ENCODE measurements around the gene HDDC2.
A peak's percentile ranks its signal among the peaks of the same experiment; 100 is the strongest.

HDDC2 gene

DNA sequence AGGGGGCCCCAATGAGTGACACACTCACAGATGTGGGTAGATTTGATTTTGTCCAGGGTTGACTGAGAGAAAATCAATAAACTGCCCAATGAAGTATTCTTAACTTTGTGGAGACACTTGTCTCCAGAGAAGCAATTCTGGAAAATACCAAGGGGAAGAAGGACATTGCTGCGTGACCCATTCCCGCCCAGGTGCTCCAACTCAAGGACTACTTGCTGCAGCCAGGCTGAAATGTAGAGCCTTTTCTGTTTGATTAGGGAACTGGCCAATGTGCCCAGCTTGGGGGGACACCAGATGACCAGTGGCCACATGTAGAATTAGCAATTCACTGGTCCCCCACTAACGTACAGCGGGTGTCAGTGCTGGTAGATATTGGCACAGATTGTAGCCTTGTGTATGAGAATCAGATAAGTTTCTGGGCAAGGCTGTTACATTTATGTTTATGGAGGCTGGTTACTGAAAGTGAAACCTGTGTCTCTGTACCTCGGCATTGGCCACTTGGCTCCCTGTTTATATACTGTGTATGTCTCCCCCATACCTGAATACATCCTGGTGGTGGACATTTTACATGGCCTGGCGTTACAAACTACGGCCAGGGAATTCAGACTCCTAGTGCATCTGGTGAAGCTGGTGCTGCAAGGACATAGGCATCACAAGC, 32.3 kb downstream of the HDDC2 start:
- DNase-seq (ENCODE audit: low read depth), result no peak
- Histone ChIP-seq H3K4me3 (ENCODE audit: low read length) (no peak overlapping the region), H3K9me3 (ENCODE audit: control insufficient read depth, low read length) (no peaks in the 10 kb centered on the region), H3K4me1 (ENCODE audit: control insufficient read depth, insufficient read depth, low read length) (peaks cover 14% of the 10 kb centered on the region), H3K36me3 (ENCODE audit: control insufficient read depth, insufficient read depth, low read length, severe bottlenecking) (peaks cover 24% of the 10 kb centered on the region), H3K9ac (ENCODE audit: low read length) (no peak overlapping the region), H3K27me3 (replicated peaks; ENCODE audit: control insufficient read depth, insufficient read depth, low read length) (no peaks in the 10 kb centered on the region)

- H3K4me1 ChIP-seq (ENCODE audit: control insufficient read depth, insufficient read depth, low read length), result peaks cover 14% of the 10 kb centered on the region
- H3K4me3 ChIP-seq (ENCODE audit: low read length), result no peak overlapping the region
- H3K36me3 ChIP-seq (ENCODE audit: control insufficient read depth, insufficient read depth, low read length, severe bottlenecking), result peaks cover 17% of the 10 kb centered on the region
- DNase-seq (ENCODE audit: low read depth), result no peak
- no peak overlapping the region for H3K9ac ChIP-seq (ENCODE audit: low read length)
- H3K9me3 ChIP-seq (ENCODE audit: control insufficient read depth, low read length), result no peaks in the 10 kb centered on the region
- H3K27me3 ChIP-seq (replicated peaks; ENCODE audit: control insufficient read depth, insufficient read depth, low read length), result no peaks in the 10 kb centered on the region
Observed at GRCh38 chr6:125268765-125269164, 33.0 kb downstream of the HDDC2 start.

GRCh38 chr6:125267806-125268523, 33.8 kb downstream of the HDDC2 start:
- no peaks in the 10 kb centered on the region for H3K9me3 ChIP-seq (ENCODE audit: control insufficient read depth, low read length)
- H3K9ac ChIP-seq (ENCODE audit: low read length), result no peak overlapping the region
- no peak for DNase-seq (ENCODE audit: low read depth)
- no peaks in the 10 kb centered on the region for H3K27me3 ChIP-seq (replicated peaks; ENCODE audit: control insufficient read depth, insufficient read depth, low read length)
- peaks cover 14% of the 10 kb centered on the region for H3K4me1 ChIP-seq (ENCODE audit: control insufficient read depth, insufficient read depth, low read length)
- peaks cover 10% of the 10 kb centered on the region for H3K36me3 ChIP-seq (ENCODE audit: control insufficient read depth, insufficient read depth, low read length, severe bottlenecking)
- no peak overlapping the region for H3K4me3 ChIP-seq (ENCODE audit: low read length)

GRCh38 chr6:125264476-125264875, 37.3 kb downstream of the HDDC2 start:
- no peaks in the 10 kb centered on the region for H3K27me3 ChIP-seq (replicated peaks; ENCODE audit: control insufficient read depth, insufficient read depth, low read length)
- no peak overlapping the region for H3K9ac ChIP-seq (ENCODE audit: low read length)
- no peaks in the 10 kb centered on the region for H3K36me3 ChIP-seq (ENCODE audit: control insufficient read depth, insufficient read depth, low read length, severe bottlenecking)
- H3K4me3 ChIP-seq (ENCODE audit: low read length), result no peak overlapping the region
- peaks cover 12% of the 10 kb centered on the region for H3K4me1 ChIP-seq (ENCODE audit: control insufficient read depth, insufficient read depth, low read length)
- H3K9me3 ChIP-seq (ENCODE audit: control insufficient read depth, low read length), result no peaks in the 10 kb centered on the region
- DNase-seq (ENCODE audit: low read depth), result no peak

GRCh38 chr6:125262016-125263013, 39.5 kb downstream of the HDDC2 start:
- DNase-seq (ENCODE audit: low read depth), result peak; percentile 69
- Histone ChIP-seq H3K9me3 (ENCODE audit: control insufficient read depth, low read length) (no peaks in the 10 kb centered on the region), H3K4me3 (ENCODE audit: low read length) (peak overlapping the region; percentile 50), H3K36me3 (ENCODE audit: control insufficient read depth, insufficient read depth, low read length, severe bottlenecking) (no peaks in the 10 kb centered on the region), H3K27me3 (replicated peaks; ENCODE audit: control insufficient read depth, insufficient read depth, low read length) (no peaks in the 10 kb centered on the region), H3K9ac (ENCODE audit: low read length) (peak overlapping the region; percentile 30), H3K4me1 (ENCODE audit: control insufficient read depth, insufficient read depth, low read length) (peaks cover 12% of the 10 kb centered on the region)

DNA sequence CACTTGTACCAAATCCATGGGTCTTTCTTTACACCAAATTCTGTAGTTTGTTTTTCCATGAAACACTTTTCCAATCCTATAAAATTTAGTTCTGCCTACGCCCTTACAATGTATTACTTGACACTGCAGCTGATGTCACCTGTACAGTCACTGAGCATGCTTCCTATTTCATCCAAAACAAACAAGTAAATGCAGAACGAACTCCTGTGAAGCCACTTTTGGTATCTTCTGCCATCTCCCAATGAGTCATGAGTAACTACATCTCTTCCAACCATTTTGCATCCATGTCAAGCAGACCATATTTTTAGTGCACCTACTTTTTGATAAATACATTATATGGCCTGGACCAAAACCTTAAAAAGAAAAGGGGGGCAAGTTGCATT, 42.4 kb downstream of the HDDC2 start:
- H3K4me3 ChIP-seq (ENCODE audit: low read length), result no peak overlapping the region
- no peaks in the 10 kb centered on the region for H3K9me3 ChIP-seq (ENCODE audit: control insufficient read depth, low read length)
- no peak overlapping the region for H3K9ac ChIP-seq (ENCODE audit: low read length)
- DNase-seq (ENCODE audit: low read depth), result no peak
- no peaks in the 10 kb centered on the region for H3K27me3 ChIP-seq (replicated peaks; ENCODE audit: control insufficient read depth, insufficient read depth, low read length)
- H3K4me1 ChIP-seq (ENCODE audit: control insufficient read depth, insufficient read depth, low read length), result peaks cover 18% of the 10 kb centered on the region
- H3K36me3 ChIP-seq (ENCODE audit: control insufficient read depth, insufficient read depth, low read length, severe bottlenecking), result no peaks in the 10 kb centered on the region

DNA sequence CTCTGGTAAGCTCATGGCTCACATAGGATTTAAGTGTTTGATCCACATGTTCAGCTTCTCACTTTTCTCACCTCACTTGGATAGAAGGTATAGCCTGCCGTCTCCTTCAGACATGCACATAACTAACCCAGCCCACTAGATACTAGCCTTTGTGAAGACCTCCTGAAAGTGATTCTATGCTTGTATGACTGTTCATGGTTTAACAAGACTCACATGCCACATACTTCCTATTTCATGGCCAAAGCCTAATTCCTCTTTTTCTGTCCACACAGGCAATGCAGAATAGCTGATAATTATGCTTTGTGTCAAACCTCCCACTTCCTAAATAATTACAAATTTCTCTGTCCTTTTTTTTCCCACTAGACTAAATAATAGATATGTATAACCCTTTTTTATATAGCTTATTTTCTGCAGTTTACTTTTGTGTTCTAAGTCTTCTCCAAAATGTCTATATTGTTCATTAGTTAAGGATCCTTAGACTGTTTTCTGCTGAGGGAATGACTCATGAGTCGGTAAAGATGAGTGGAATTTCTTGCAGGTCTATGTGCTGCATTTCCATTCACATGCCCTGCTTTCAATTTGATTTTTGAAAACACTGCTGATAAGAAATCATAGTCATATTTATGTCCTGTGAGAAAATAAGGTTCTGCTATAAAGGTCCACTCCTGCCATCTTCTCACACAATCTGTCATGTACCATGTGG, 43.0 kb downstream of the HDDC2 start:
- no peaks in the 10 kb centered on the region for H3K27me3 ChIP-seq (replicated peaks; ENCODE audit: control insufficient read depth, insufficient read depth, low read length)
- H3K9me3 ChIP-seq (ENCODE audit: control insufficient read depth, low read length), result no peaks in the 10 kb centered on the region
- no peaks in the 10 kb centered on the region for H3K36me3 ChIP-seq (ENCODE audit: control insufficient read depth, insufficient read depth, low read length, severe bottlenecking)
- no peak overlapping the region for H3K4me3 ChIP-seq (ENCODE audit: low read length)
- DNase-seq (ENCODE audit: low read depth), result peak; percentile 24
- no peak overlapping the region for H3K9ac ChIP-seq (ENCODE audit: low read length)
- peaks cover 22% of the 10 kb centered on the region for H3K4me1 ChIP-seq (ENCODE audit: control insufficient read depth, insufficient read depth, low read length)

GRCh38 chr6:125257351-125257750, 44.4 kb downstream of the HDDC2 start:
- no peak overlapping the region for H3K9ac ChIP-seq (ENCODE audit: low read length)
- peaks cover 29% of the 10 kb centered on the region for H3K4me1 ChIP-seq (ENCODE audit: control insufficient read depth, insufficient read depth, low read length)
- no peaks in the 10 kb centered on the region for H3K27me3 ChIP-seq (replicated peaks; ENCODE audit: control insufficient read depth, insufficient read depth, low read length)
- no peaks in the 10 kb centered on the region for H3K36me3 ChIP-seq (ENCODE audit: control insufficient read depth, insufficient read depth, low read length, severe bottlenecking)
- no peaks in the 10 kb centered on the region for H3K9me3 ChIP-seq (ENCODE audit: control insufficient read depth, low read length)
- no peak for DNase-seq (ENCODE audit: low read depth)
- no peak overlapping the region for H3K4me3 ChIP-seq (ENCODE audit: low read length)

- DNase-seq (ENCODE audit: low read depth), result no peak
- no peak overlapping the region for H3K4me3 ChIP-seq (ENCODE audit: low read length)
- no peak overlapping the region for H3K9ac ChIP-seq (ENCODE audit: low read length)
- H3K27me3 ChIP-seq (replicated peaks; ENCODE audit: control insufficient read depth, insufficient read depth, low read length), result no peaks in the 10 kb centered on the region
- peaks cover 31% of the 10 kb centered on the region for H3K4me1 ChIP-seq (ENCODE audit: control insufficient read depth, insufficient read depth, low read length)
- no peaks in the 10 kb centered on the region for H3K36me3 ChIP-seq (ENCODE audit: control insufficient read depth, insufficient read depth, low read length, severe bottlenecking)
- H3K9me3 ChIP-seq (ENCODE audit: control insufficient read depth, low read length), result no peaks in the 10 kb centered on the region
Observed at GRCh38 chr6:125255201-125255600, 46.6 kb downstream of the HDDC2 start.

DNA sequence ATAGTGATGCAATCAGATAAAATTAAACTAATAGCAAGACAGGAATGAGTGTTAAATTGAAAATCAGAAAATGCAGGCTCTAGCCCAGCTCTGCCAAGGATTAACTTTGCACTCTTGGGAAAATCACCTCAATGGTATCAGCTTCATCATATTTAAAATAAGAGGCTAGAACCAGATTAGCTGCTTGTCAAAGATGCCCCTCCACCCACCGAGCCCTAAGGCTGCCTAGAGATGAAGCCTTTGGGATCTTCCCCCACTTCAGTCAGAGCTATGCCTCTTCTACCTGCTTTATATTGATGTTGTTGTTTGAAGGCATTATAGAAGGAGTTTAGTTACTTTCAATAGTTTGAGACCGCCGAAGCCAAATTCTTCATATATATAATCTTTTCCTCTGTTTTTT, 47.4 kb downstream of the HDDC2 start:
- no peak for DNase-seq (ENCODE audit: low read depth)
- Histone ChIP-seq H3K27me3 (replicated peaks; ENCODE audit: control insufficient read depth, insufficient read depth, low read length) (no peaks in the 10 kb centered on the region), H3K9ac (ENCODE audit: low read length) (no peak overlapping the region)

More for the DNA sequence above, 47.4 kb downstream of the HDDC2 start:
- no peaks in the 10 kb centered on the region for H3K36me3 ChIP-seq (ENCODE audit: control insufficient read depth, insufficient read depth, low read length, severe bottlenecking)
- H3K4me1 ChIP-seq (ENCODE audit: control insufficient read depth, insufficient read depth, low read length), result peaks cover 31% of the 10 kb centered on the region
- no peak overlapping the region for H3K4me3 ChIP-seq (ENCODE audit: low read length)
- H3K9me3 ChIP-seq (ENCODE audit: control insufficient read depth, low read length), result no peaks in the 10 kb centered on the region
